GM18870 (cell line): ENCODE data around the gene CYFIP2.

ENCODE experiments used
- ATAC-seq: cut with Tn5 transposase; IDR thresholded peaks from one replicate; pipeline ENCODE4 v1.9.1; 2021; ENCODE audit warnings: moderate library complexity; ENCODE audit not compliant: unreplicated experiment

CYFIP2 gene

DNA sequence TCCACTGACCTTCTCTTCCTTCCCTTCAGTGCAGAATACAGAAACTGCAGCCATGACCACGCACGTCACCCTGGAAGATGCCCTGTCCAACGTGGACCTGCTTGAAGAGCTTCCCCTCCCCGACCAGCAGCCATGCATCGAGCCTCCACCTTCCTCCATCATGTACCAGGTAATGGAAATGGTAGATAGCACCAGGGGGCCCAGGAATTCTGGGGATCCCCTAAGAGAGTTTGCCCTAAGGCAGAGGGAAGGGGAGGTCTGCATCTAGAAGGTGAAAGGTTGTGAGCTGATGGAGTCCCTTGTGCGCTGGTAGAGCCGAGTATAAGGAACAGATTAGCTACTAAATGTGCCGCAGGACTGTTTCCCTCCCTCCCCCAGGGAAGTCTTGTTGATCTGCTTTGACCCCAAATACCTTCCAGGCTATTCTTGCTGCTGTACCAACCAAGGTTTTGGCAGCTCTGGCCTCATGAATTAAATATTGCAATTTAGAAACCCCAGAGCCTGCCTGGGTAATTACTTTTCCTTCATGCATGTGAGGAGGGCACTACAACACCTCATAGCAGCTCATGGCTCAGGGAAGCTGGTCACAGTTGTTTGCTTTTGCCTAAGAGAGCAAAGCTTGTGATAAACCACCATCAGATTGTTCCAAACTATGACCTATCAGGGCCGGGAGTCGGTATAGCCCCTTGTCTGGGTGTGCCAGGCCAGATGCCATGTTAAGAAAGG lies 19.6 kb downstream of the CYFIP2 start:
- no peak for ATAC-seq

DNA sequence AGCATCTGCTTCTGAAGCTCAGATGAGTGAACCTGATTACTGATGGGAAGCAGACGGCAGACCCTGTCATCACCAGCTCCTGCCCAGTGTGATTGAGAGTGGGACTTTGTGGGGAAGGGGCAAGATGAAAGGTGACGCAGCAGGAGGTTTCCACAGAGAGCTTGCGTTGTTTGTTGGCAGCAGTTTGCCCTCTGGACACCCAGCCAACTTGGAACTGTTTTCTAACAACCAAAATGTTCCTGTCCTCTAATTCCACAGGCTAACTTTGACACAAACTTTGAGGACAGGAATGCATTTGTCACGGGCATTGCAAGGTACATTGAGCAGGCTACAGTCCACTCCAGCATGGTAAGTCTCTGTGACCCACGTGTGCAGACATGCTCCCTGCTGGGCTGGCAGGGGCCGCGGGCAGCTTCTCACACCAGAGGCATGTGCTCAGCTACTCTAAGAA lies 20.9 kb downstream of the CYFIP2 start:
- ATAC-seq, result no peak

DNA sequence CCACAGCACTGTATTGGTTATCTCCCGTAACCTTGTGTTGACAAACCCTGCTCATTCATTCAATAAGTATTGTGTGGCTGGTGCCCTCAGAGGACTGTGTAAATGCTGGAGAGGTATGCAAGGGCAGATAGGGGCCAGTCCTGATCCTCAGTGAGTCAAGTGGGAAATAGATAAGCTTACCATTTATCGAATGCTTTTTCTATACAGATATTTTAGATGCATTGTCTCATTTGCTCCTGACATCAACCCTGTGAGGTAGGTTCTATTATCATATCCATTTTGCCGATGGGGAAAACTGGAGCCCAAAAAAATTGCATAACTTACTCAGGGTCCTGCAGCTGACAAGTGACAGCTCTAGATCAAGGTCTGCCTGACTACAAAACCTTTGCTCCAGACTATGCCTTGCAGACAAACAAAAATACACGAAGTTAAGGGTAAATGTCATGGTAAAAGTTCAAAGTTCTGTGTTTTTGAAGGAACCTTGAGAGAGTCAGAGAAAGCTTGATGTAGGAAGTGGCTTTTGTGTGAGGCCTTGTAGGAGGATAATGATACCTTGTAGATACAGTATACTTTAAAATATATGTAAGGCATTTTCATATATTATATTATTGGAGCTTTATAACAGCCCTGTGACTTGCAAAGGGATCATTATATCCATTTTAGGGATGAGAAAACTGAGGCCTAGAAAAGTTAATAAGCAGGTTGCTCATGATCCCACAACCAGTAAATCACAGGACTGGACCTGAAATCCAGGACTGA lies 22.7 kb downstream of the CYFIP2 start:
- ATAC-seq, result no peak

DNA sequence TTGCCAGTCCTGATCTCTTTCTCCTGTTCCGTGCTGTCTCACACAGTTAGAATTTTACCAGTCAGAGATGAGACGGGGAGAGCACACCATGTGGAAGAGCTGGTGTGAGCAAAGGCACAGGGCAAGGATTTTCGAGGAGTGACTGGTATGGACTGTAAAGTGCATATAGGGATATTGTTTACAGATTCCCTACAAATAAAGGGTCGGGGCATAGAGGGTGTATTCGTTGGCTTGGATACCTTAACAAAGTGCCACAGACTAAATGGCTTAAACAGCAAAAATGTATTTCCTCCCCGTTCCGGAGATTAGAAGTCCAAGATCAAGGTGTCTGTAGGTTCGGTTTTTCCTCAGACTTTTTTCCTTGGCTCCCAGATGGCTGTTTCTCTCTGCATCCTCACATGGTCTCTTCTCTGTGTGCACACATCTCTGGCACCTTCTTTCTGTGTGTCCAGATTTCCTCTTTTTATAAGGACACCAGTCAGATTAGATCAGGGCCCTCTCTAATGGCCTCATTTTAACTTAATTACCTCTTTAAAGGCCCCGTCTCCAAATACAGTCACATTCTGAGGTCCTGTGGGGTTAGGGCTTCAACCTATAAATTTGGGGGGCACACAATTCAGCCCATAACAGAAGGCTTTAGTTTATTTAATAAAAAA lies 23.4 kb downstream of the CYFIP2 start:
- ATAC-seq, result no peak

DNA sequence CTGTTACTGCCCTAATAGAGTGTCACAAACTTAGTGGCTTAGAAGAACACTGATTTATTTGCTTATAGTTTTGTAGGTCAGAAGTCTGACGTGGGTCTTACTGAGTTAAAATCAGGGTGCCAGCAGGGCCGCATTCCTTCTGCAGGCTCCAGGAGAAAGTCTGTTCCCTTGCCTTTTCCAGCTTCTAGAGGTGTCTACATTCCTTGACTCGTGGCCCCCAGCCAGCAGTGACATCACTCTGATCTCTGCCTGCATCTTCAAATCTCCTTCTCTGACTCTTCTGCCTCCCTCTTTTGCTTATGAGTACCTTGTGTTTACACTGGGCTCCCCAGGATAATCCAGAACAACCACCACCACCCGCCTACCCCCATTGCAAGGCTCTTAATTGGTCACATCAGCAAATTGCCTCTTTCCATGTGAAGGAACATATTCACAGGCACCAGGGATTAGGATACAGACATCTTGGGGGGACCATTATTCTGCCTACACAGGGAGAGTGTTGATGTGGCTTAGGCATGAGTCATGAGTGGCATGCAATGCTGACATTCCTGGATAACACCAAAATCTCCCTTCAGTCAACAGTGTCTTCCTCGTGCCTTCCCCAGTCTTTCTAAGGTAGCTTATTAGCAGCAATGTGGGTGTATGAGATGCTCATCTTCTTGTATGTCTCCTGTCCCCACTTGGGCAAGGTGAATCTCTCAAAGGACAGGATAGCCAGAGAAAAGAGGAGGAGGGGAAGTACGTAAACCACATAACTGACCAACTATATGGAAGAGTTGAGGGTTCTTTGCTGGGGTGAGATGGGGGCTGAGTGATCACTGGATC lies 24.4 kb downstream of the CYFIP2 start:
- no peak for ATAC-seq

DNA sequence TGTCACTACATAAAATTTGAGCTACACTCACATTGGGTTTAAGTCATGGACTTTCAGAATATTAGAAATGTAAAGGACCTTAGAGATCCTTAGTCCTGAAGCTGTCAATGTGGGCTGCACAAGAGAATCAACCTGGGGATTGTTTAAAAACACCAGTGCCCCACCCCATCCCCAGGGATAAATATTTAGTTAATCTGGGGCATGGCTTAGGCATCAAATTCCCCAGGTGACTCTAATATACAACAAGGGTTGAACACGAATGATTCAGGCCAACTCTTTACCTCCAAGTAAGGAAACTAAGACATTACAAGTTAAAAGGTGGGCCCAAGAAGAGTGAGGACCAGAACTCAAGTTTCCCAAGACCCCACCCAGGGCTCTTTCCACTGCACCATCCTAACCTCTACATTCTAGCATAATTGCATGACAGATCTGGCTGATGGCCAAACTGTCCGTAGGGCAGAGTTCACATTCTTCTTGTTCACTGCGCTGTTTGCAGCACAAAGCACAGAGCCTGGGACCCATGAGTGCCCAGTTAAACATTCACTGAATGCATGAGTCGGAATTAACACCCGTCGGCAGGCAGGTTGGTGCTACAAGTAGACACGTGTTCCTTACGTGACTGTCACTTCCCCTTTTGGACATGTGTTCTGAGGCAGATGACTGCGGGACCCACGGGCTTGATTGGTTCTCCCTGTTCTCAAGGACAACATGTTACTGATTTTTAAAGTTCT lies 25.2 kb downstream of the CYFIP2 start:
- peak; percentile 94 for ATAC-seq

DNA sequence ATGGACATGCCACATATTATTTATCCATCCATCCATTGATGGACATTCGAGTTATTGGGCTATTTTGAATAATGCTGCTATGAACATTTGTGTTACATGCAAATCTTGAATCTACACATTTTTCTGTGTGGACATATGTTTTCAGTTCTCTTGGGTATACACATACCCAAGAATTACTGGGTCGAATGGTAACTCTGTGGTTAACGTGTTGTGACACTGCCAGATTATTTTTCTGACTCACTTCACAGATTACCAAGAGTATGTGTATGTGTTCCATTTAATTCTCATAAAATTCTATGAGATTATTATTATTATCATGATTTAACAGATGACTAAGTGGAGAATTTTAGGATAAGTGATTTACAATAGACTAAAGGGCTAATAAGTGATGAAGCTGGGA lies 26.7 kb downstream of the CYFIP2 start:
- ATAC-seq, result no peak

DNA sequence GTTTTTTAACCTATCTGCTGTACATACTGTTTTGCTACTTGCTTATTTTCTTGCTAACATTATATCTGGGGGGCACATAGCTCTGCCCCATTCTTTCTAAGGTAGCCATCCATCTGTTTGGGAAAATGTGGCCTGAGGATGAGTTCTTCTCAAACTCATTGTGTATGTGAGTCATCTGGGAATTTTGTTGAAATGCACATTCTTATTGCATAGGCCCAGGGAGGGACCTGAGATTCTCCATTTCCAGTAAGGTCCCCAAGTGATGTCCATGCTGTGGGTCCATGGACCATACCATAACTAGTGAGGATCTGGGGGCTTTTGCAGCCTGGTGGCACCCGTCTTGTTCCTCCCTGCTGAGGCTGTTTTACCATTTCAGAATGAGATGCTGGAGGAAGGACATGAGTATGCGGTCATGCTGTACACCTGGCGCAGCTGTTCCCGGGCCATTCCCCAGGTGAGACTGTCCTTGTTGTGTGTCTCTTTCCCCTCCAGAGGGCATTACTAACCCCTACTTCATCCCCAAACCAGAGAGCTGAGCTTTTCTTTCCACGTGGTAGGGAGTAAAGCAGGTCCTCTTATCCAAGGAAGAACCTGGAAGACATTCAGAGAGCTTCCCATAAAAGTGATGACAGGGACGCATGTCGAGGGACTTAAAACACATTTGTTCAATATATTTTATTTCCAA lies 28.6 kb downstream of the CYFIP2 start:
- no peak for ATAC-seq

DNA sequence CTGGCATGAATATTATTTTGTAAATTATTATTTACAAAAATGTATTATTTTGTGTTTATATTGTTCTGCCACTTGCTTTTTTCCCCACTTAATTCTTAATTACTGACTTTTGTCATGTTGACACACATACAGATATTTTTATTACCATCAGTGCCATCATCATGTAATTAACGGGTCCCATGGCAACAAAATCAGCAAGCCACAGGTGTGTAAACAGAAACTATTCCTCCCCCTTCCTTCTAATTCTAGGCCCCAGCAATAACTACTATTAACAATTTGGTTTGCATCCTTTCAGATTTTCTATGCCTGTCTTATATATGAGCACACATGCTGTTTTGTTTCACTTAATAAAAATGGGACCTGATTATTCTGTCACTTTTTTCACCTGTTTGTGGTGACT lies 29.3 kb downstream of the CYFIP2 start:
- no peak for ATAC-seq

DNA sequence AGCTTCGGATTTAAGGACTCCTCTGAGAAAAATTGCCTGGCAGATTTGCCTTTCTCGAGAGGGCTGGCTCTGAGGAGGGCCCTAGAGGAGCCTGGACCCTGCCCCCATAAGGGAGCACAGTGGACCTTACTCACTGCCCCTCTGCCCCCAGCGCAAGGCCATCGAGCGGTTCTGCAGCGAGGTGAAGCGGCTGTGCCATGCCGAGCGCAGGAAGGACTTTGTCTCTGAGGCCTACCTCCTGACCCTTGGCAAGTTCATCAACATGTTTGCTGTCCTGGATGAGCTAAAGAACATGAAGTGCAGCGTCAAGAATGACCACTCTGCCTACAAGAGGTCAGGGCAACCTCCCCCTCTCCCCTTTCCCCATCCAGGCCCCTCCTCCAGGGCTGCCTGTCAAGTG lies 34.6 kb downstream of the CYFIP2 start:
- no peak for ATAC-seq

DNA sequence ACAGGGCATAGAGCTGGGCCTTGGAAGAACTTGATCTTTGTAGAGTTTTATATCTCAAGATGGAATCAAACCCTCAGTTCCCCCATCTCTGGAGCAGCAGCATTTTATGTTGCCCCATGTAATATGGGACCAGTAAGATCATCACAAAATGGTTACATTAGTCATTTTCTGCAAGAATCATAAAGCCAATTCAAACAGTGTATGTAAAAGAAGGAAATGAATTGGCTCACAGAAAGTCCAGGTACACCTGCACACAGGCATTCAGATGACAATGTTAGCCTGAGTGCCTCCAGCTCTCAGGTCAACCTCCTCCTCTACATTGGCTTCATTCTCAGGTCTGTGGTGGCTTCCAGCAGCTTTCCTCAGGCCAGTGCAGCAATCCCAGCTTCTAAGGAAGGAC lies 35.1 kb downstream of the CYFIP2 start:
- no peak for ATAC-seq

DNA sequence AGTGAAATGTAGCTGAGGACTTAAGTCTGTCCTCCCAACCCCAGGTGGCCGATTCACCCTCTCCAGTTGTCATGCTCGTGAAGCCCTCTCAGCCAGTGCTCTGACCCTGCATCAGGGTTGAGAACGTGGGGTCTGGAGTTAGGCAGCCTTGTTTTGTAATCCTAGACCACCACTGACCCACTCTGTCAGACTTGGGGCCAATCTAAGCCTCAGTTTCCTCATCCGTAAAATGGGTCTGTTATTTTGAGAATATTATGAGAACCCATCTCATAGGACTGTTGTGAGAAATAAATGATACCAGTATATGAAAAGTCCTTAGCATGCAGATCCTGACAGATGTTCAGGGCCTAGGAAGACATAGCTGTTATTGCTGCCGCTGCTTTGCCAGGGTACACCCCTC lies 37.1 kb downstream of the CYFIP2 start:
- no peak for ATAC-seq

DNA sequence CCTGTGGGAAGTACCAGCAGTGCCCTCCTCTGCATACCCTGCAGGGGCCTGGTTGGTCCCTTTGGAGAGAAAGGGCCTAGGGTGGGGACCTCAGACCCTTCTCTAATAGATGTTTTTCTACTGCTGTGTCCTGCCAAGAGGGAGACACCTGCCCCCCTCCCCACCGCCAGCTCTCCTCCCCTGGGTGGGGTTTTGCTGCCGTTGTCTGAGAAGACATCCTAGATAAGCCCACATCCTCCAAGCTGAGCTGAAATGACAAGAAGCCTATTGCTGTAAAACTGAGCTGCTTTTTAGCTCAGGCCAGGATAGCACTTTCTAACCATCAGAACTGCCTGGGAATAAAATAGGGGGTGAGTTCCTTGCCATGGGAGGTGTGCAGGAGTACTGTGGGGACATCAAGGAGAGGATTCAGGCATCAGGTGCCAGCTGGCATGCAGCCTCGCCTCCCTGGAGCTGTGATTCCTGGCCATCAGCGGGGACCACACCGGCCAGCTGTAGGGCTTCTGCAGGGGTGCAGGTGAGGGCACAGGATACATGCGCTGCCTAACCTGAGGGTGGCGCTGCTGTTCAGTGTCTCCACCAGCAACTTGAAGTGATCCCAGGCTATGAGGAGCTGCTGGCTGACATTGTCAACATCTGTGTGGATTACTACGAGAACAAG lies 37.9 kb downstream of the CYFIP2 start:
- no peak for ATAC-seq

DNA sequence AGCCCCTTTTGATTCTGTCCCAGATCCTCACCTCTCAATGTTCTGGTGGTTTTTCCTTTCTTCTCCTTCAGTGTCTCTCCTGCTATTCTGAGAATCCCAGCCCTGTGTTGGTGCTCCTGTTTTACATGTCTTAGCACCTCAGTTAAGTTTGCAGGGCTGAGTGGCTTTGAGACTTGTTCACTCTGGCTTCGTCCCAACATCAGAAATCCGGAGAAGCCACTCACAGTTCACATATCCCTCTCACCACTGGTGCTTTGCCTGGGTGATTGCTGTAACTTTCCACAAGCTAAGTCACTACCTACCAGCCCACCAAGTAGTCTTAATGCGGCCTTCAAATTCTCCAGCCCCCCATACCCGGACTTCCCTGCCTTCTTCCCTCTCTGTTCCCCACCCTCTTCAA lies 40.2 kb downstream of the CYFIP2 start:
- ATAC-seq, result no peak

DNA sequence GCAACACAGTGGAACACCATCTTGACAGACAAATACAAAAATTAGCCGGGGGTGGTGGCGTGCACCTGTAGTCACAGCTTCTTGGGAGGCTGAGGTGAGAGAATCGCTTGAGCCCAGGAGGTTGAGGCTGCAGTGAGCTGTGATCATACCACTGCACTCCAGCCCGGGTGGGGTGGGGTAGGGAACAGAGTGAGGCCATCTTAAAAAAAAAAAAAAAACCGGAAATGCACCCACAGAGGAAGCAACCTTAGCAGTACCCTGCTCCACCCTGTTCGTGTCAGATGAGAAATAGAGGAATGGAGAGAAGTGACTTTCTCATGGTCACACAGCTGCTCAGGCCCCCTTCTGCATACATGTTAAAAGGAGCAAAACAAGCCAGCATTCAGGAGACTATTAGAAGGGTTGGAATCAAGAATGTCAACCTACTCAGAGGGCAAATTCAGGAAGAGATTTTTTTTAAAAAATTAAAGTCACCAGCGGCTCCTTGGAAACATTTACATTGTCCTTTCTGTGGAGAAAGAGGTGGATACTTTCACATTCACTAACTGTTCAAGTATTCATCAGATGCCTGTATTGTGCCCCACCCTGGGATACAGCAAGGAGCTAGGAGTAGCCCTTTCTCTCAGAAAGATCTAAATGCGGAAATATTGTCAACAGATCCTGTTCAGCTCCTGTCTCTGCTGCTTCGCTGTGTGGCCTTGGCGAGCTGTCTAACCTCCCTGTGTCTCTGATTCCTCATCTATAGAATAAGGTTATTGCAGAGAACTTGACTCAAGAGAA lies 41.0 kb downstream of the CYFIP2 start:
- ATAC-seq, result no peak

DNA sequence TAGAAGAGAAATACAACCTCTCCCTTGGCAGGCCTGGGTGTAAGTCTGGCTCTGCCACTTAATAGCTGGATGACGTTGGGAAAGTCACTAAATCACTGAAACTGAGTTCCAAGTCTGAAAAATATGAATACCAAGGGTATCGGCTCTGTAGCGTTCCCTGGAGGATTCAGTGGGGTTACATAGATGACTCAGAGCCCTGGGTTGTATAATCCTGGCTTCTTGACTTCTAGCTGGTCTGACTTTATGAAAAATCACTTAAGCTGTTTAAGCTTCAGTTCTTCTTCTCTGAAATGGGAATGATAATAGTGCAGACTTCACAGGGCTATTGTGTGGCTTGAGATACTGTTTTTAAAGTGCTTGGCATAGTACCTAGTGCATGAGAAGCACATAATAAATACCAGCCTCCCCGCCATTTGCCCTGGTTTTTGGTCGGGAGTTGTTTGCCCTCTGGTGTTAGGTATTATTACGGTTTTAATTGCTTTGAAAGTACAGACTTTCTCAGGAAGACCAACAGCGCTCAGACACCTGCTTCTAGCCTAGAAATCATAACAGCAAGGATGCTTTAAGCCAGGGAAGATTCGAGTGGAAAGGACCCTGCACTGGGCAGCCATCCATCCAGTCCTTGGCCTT lies 43.0 kb downstream of the CYFIP2 start:
- ATAC-seq, result no peak

DNA sequence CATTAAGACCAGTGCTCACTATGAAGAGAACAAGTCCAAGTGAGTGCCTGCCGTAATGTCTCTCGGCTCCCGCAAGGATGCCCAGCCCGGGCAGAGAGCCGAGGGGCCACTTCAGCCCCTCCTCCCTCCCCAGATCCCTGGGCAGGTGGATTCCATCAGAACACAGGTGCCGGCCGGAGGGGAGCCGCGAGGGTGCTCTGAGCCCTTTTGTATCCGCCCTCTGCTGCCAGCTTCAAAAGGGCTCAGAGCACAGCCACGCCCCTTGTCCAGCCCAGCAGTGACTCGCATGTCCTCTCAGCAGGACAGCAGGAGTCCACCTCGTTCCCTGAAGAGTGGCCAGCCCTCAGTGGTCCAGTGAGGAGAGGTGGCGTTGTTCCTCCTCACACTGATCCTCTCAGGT lies 43.9 kb downstream of the CYFIP2 start:
- ATAC-seq, result no peak

DNA sequence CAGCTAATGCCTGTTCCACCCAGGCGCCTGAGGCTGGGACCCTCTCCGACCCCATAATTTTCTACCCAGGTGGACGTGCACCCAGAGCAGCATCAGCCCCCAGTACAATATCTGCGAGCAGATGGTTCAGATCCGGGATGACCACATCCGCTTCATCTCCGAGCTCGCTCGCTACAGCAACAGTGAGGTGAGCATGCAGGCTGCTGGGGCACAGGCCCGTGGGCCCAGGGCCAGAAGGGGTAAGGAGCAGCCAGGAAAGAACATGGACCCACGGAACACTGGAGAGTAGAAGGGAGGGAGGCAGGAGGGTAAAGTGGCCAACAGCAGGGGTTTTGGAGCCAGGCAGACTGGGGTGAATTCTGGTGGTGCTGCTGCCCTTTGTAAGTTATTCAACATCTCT lies 45.7 kb downstream of the CYFIP2 start:
- no peak for ATAC-seq
